GM21381 (cell line): ENCODE data around the gene TTLL5.
"Not testable (repeated sequence)": the region's sequence is repeated elsewhere in the genome, so short reads cannot be mapped to it uniquely, and the experiment has no call there.

Experiments used
- ATAC-seq: cut with Tn5 transposase; IDR thresholded peaks from one replicate; pipeline ENCODE4 v1.9.1; 2021; ENCODE audit warnings: mild to moderate bottlenecking, moderate library complexity; ENCODE audit not compliant: unreplicated experiment

Gene TTLL5

GRCh38 chr14:75831455-75831854 is 170.4 kb downstream of the TTLL5 start:
- no peak for ATAC-seq

GRCh38 chr14:75831952-75832351 is 170.9 kb downstream of the TTLL5 start:
- ATAC-seq: no peak

- no peak for ATAC-seq
These were observed 171.7 kb downstream of the TTLL5 start for GRCh38 chr14:75832621-75833297.

GRCh38 chr14:75833326-75834020 is 172.4 kb downstream of the TTLL5 start:
- ATAC-seq: no peak

- ATAC-seq: no peak
These were observed 174.2 kb downstream of the TTLL5 start for GRCh38 chr14:75835156-75835725.

GRCh38 chr14:75835737-75836136 is 174.7 kb downstream of the TTLL5 start:
- ATAC-seq: no peak

GRCh38 chr14:75837151-75837787 is 176.2 kb downstream of the TTLL5 start:
- ATAC-seq: no peak

- ATAC-seq: no peak
These were observed 179.9 kb downstream of the TTLL5 start for GRCh38 chr14:75840911-75841310.

GRCh38 chr14:75842551-75842950 is 181.5 kb downstream of the TTLL5 start:
- no peak for ATAC-seq

GRCh38 chr14:75844486-75844885 is 183.4 kb downstream of the TTLL5 start:
- no peak for ATAC-seq

- no peak for ATAC-seq
These were observed 184.2 kb downstream of the TTLL5 start for GRCh38 chr14:75845136-75845804.

- ATAC-seq: not testable (repeated sequence)
These were observed 185.6 kb downstream of the TTLL5 start for GRCh38 chr14:75846694-75847093.

- no peak for ATAC-seq
These were observed 186.5 kb downstream of the TTLL5 start for GRCh38 chr14:75847584-75847983.

GRCh38 chr14:75848167-75848913 is 187.3 kb downstream of the TTLL5 start:
- ATAC-seq: no peak

- no peak for ATAC-seq
These were observed 188.4 kb downstream of the TTLL5 start for GRCh38 chr14:75849300-75849895.

- ATAC-seq: no peak
These were observed 190.5 kb downstream of the TTLL5 start for GRCh38 chr14:75851574-75851866.

GRCh38 chr14:75854111-75854799 is 193.2 kb downstream of the TTLL5 start:
- ATAC-seq: no peak

GRCh38 chr14:75857199-75857598 is 196.2 kb downstream of the TTLL5 start:
- ATAC-seq: no peak

- ATAC-seq: no peak
These were observed 197.3 kb downstream of the TTLL5 start for GRCh38 chr14:75858362-75858761.

- no peak for ATAC-seq
These were observed 198.7 kb downstream of the TTLL5 start for GRCh38 chr14:75859746-75860145.
